Smooth muscle cell (in vitro differentiated cells): ENCODE results near the gene TASP1. TPM values are rescaled to one million over a fixed set of nuclear protein-coding genes. Genes with fewer than 3 reads are reported as not detected.

Source experiments
- DNase-seq: peaks from one replicate; lab custom pipeline; 2025; ENCODE audit not compliant: unreplicated experiment; lab: John Stamatoyannopoulos, UW
- H2AFZ ChIP-seq: fragments of 200-600 bp; sonication (generic); 2 replicates; pipeline ENCODE4 v1.6.0; 2016; ENCODE audit warnings: antibody characterized with exemption, low read depth, mild to moderate bottlenecking
- H3F3A ChIP-seq: fragments of 200-600 bp; sonication (generic); 2 replicates; pipeline ENCODE4 v1.6.0; 2017; ENCODE audit warnings: antibody characterized with exemption, low read depth
- H3K27ac ChIP-seq: fragments of 200-600 bp; sonication (generic); 2 replicates; pipeline ENCODE4 v1.5.1; 2016; ENCODE audit warnings: low read depth, mild to moderate bottlenecking
- H3K27me3 ChIP-seq: fragments of 200-600 bp; sonication (generic); 2 replicates; pipeline ENCODE4 v1.6.1; 2016; ENCODE audit warnings: low read depth, mild to moderate bottlenecking
- H3K36me3 ChIP-seq: fragments of 200-600 bp; sonication (generic); 2 replicates; pipeline ENCODE4 v1.5.1; 2016; ENCODE audit warnings: low read depth
- H3K4me1 ChIP-seq: fragments of 200-600 bp; sonication (generic); 2 replicates; pipeline ENCODE4 v1.5.1; 2016; ENCODE audit warnings: low read depth
- H3K4me2 ChIP-seq: fragments of 200-600 bp; sonication (generic); 2 replicates; pipeline ENCODE4 v1.6.0; 2016; ENCODE audit warnings: mild to moderate bottlenecking
- H3K4me3 ChIP-seq: fragments of 200-600 bp; sonication (generic); 2 replicates; pipeline ENCODE4 v1.5.1; 2016; ENCODE audit warnings: mild to moderate bottlenecking
- H3K79me2 ChIP-seq: fragments of 200-600 bp; sonication (generic); 2 replicates; pipeline ENCODE4 v1.6.0; 2016; ENCODE audit warnings: low read depth, mild to moderate bottlenecking
- H3K9ac ChIP-seq: fragments of 200-600 bp; sonication (generic); 2 replicates; pipeline ENCODE4 v1.6.0; 2016; ENCODE audit warnings: low read depth
- H3K9me3 ChIP-seq: fragments of 200-600 bp; sonication (generic); replicated peaks from 2 replicates; pipeline ENCODE4 v1.5.1; 2016; ENCODE audit warnings: low read depth
- H4K20me1 ChIP-seq: fragments of 200-600 bp; sonication (generic); 2 replicates; pipeline ENCODE4 v1.6.0; 2016; ENCODE audit warnings: low read depth
- WGBS: methylation state at CpG from one replicate; pipeline ENCODE4 v1.1.7; 2016; ENCODE audit warnings: low lambda C conversion rate; 5-methylcytosine and 5-hydroxymethylcytosine counted together
- polyA plus RNA-seq: library from polyadenylated mRNA; unstranded; fragments of >200 nt; fragmentation: Nextera tagmentation; extraction: Ambion mirVana; gene quantifications from 2 replicates; pipeline ENCODE4 v1.2.1, GENCODE V29; 2016
- total RNA-seq: library from RNA; depleted of rRNA; stranded (reverse); fragments of >200 nt; gene quantifications from 2 replicates; pipeline ENCODE4 v1.2.3, GENCODE V29; 2014
- TF ChIP-seq, protein P1 (sequence below): fragments of 200-600 bp; sonication (generic); IDR thresholded peaks from 2 replicates; pipeline ENCODE4 v1.5.1; 2017; ENCODE audit warnings: borderline replicate concordance, mild to moderate bottlenecking, antibody characterized with exemption; ENCODE audit not compliant: insufficient read depth, poor library complexity, severe bottlenecking

The TASP1 gene
- total and polyA plus RNA-seq, 2 experiments from 2014 or later = 6.4 to 17.5 TPM

DNA sequence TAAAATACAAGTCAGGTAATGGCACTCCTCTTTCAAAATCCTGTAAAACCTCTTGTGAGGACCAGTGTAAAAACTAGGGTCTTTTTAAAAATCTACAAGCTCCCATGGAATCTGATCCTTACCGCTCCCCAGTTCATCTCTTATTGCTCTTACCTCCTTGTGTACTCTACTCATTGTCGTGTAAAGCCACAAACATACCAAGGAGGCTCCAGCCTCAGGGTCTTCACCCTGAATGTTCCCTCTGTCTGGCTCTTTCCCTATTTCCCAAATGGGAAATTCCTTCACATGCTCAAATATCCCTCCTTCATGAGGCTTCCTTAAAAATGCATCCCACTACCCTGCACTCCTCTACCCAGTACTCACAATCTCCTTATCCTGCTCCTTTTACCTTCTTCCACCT is 67.1 kb downstream of the TASP1 start:
- Histone ChIP-seq H3K27me3 (no peaks in the 10 kb centered on the region), H4K20me1 (no peaks in the 10 kb centered on the region), H3K9me3 (no peaks in the 10 kb centered on the region), H3K9ac (no peak overlapping the region), H3K4me1 (no peaks in the 10 kb centered on the region), H3K36me3 (peaks cover 17% of the 10 kb centered on the region), H3F3A (no peaks in the 10 kb centered on the region), H3K79me2 (no peaks in the 10 kb centered on the region), H3K4me3 (no peak overlapping the region), H3K4me2 (no peak overlapping the region), H3K27ac (no peak overlapping the region), H2AFZ (no peak overlapping the region)
- no peak for DNase-seq
- 77% methylated on average over 2 of the region's 2 CpGs for WGBS
- TF ChIP-seq, protein P1, sequence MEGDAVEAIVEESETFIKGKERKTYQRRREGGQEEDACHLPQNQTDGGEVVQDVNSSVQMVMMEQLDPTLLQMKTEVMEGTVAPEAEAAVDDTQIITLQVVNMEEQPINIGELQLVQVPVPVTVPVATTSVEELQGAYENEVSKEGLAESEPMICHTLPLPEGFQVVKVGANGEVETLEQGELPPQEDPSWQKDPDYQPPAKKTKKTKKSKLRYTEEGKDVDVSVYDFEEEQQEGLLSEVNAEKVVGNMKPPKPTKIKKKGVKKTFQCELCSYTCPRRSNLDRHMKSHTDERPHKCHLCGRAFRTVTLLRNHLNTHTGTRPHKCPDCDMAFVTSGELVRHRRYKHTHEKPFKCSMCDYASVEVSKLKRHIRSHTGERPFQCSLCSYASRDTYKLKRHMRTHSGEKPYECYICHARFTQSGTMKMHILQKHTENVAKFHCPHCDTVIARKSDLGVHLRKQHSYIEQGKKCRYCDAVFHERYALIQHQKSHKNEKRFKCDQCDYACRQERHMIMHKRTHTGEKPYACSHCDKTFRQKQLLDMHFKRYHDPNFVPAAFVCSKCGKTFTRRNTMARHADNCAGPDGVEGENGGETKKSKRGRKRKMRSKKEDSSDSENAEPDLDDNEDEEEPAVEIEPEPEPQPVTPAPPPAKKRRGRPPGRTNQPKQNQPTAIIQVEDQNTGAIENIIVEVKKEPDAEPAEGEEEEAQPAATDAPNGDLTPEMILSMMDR = no peak

DNA sequence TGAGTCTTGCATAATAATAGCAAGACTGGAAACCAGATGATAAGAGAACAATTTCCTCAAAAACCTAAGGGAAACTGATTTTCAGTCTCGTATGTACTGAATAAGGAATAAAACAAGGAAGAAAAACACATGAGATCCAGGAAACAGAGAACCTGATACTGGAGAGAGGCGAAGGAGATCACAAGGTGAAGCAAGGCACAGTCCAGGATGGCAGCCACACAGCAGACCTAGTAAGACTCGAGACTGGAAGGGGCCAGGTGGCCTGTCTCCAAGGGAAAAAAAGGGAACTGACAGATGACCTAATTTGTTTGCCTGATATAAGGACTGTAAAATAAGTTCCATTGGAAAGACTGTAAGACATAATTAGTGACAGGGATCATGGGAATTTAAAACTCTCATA is 71.1 kb downstream of the TASP1 start:
- no peak overlapping the region for H3K4me3 ChIP-seq
- H3K36me3 ChIP-seq = peaks cover 12% of the 10 kb centered on the region
- no peaks in the 10 kb centered on the region for H3K79me2 ChIP-seq
- H2AFZ ChIP-seq = no peak overlapping the region
- DNase-seq = no peak
- no peaks in the 10 kb centered on the region for H4K20me1 ChIP-seq
- H3K4me1 ChIP-seq = no peaks in the 10 kb centered on the region
- WGBS = 93% methylated on average over 3 of the region's 3 CpGs
- no peaks in the 10 kb centered on the region for H3K9me3 ChIP-seq
- TF ChIP-seq, protein P1 = no peak
- H3K27ac ChIP-seq = no peak overlapping the region
- H3K4me2 ChIP-seq = no peak overlapping the region
- no peaks in the 10 kb centered on the region for H3K27me3 ChIP-seq
- H3F3A ChIP-seq = no peaks in the 10 kb centered on the region
- H3K9ac ChIP-seq = no peak overlapping the region

DNA sequence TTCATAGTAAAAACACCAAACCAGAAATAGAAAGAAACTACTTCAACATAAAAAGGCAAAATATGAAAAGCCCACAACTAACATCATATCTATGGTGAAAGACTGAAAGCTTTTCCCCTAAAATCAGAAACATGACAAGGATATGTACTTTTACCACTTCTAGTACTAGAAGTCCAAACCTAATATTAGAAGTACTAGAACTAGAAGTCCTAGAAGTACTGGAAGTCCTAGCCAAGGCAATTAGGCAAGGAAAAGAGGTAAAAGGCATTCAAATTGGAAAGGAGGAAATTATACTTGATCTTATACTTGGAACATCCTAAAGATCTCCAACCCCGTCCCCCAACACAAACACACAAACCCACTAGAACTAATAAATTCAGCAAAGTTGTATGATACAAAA is 74.9 kb downstream of the TASP1 start:
- TF ChIP-seq, protein P1 = no peak
- peaks cover 8% of the 10 kb centered on the region for H3K36me3 ChIP-seq
- no peaks in the 10 kb centered on the region for H3K4me1 ChIP-seq
- no peak overlapping the region for H2AFZ ChIP-seq
- no peak for DNase-seq
- H3K4me2 ChIP-seq = no peak overlapping the region
- peaks cover 4% of the 10 kb centered on the region for H3K79me2 ChIP-seq
- H3F3A ChIP-seq = no peaks in the 10 kb centered on the region
- H3K4me3 ChIP-seq = no peak overlapping the region
- H3K9me3 ChIP-seq = no peaks in the 10 kb centered on the region
- 90% methylated on average over 1 of the region's 1 CpG for WGBS
- no peak overlapping the region for H3K27ac ChIP-seq
- no peak overlapping the region for H3K9ac ChIP-seq
- H4K20me1 ChIP-seq = no peaks in the 10 kb centered on the region
- no peaks in the 10 kb centered on the region for H3K27me3 ChIP-seq

DNA sequence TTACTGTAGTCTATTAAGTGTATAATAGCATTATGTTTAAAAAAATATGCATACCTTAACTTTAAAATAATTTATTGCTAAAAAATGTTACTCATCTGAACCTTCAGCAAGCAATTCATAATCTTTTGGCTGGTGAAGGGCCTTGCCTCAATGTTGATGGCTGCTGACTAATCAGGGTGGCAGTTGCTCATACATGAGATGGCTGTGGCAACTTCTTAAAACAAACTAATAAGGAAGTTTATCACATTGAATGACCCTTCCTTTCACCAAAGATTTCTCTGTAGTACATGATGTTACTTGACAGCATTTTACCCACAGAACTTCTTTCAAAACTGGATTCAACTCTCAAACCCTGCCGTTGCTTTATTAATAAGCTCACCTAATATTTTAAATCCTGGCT is 84.0 kb downstream of the TASP1 start:
- no peaks in the 10 kb centered on the region for H3K4me1 ChIP-seq
- no peak for DNase-seq
- no peaks in the 10 kb centered on the region for H3F3A ChIP-seq
- H3K79me2 ChIP-seq = no peaks in the 10 kb centered on the region
- H4K20me1 ChIP-seq = no peaks in the 10 kb centered on the region
- no peak overlapping the region for H2AFZ ChIP-seq
- TF ChIP-seq, protein P1 = no peak
- no peaks in the 10 kb centered on the region for H3K9me3 ChIP-seq
- H3K4me3 ChIP-seq = no peak overlapping the region
- H3K36me3 ChIP-seq = no peaks in the 10 kb centered on the region
- no peak overlapping the region for H3K9ac ChIP-seq
- H3K4me2 ChIP-seq = no peak overlapping the region
- no peak overlapping the region for H3K27ac ChIP-seq
- WGBS = 100% methylated on average over 1 of the region's 1 CpG
- H3K27me3 ChIP-seq = no peaks in the 10 kb centered on the region
